UCSD-AML1 (cell line): ENCODE results near the gene EHF.
"Not testable (repeated sequence)": the region's sequence is repeated elsewhere in the genome, so short reads cannot be mapped to it uniquely, and the experiment has no call there.

ENCODE experiments used
- DNase-seq: peaks from one replicate; lab custom pipeline; 2025; ENCODE audit not compliant: unreplicated experiment; lab: John Stamatoyannopoulos, UW

EHF gene

GRCh38 chr11:34620820-34621792 lies at the start of gene EHF:
TSS of gene EHF (plus strand) at chr11:34621093. CDS start at chr11:34642631, 21,538 bp downstream.
- DNase-seq: no peak

DNA sequence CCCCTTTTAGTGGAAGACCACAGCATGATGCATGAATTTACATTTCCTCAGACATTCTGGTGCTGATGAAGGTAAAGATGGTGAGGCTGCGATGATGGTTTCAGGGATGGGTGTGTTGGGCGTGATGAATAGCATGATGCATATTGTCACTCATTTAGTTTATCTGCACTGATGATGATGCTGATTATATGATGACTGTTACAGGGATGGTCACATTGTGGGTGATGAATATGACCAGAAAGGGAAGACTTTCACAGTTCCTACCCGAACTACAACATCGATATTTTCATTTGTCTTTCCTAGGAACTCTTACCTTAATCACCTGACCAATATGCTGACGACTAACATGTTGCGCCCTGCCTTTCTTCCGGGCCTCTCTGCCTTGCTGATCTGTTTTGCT lies 47.4 kb upstream of the EHF start:
- DNase-seq: no peak

DNA sequence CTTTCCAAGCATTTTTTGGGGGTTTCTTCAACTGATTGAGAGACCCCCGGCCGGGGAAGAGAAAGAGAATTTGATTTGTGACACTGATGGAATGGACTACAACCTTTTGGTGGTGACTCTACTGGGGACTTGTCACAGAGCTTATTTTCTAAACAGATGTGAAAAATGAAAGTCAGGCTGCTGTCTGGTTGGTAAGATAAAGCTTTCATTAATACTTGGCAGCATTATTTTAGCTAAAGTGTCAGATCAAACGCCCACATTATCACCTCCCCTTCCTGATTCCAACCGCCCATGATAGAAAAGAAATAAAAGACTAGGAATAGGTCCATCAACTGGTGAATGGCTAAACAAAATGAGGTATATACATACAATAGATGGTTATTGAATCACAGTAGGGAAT lies 45.6 kb upstream of the EHF start:
- no peak for DNase-seq

DNA sequence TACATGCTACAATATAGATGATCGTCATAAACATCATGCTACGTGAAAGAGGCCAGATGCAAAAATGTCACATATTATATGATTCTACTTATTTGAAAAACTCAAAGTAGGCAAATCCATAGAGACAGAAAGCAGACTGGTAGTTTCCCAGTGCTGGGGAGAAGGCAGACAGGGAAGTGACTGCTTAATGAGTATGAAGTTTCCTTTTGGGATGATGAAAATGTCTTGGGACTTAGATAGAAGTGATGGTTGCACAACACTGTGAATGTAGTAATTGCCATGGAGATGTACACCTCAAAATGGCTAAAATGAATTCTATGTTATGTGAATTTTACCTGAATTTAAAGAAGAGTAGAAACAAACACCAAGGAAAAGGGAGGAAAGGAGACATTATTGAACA lies 45.2 kb upstream of the EHF start:
- DNase-seq: no peak

- DNase-seq: no peak
Measured at GRCh38 chr11:34576331-34576730, 44.6 kb upstream of the EHF start.

GRCh38 chr11:34583818-34584217 lies 37.1 kb upstream of the EHF start:
- no peak for DNase-seq

DNA sequence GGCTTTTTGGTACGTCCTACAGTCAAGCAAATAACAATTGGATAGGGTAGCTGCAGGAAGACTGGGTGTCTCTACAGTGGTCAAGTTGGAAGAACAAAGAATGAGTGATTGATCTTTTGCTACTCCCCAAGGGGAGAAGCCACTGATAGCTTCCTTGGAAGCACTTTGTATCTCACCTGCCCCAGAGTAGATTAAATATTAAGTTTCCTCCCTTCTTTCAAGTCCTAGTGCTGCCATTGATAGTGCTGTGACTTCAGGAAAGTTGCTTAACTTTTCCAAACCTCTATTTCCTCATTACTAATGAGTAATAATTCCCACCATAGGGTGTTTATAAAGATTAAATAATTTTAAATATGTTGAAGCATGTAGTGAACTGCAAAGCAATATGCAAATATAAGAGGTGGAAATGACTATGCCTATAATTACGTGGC lies 35.6 kb upstream of the EHF start:
- no peak for DNase-seq

GRCh38 chr11:34585735-34586487 lies 35.0 kb upstream of the EHF start:
- DNase-seq: no peak

DNA sequence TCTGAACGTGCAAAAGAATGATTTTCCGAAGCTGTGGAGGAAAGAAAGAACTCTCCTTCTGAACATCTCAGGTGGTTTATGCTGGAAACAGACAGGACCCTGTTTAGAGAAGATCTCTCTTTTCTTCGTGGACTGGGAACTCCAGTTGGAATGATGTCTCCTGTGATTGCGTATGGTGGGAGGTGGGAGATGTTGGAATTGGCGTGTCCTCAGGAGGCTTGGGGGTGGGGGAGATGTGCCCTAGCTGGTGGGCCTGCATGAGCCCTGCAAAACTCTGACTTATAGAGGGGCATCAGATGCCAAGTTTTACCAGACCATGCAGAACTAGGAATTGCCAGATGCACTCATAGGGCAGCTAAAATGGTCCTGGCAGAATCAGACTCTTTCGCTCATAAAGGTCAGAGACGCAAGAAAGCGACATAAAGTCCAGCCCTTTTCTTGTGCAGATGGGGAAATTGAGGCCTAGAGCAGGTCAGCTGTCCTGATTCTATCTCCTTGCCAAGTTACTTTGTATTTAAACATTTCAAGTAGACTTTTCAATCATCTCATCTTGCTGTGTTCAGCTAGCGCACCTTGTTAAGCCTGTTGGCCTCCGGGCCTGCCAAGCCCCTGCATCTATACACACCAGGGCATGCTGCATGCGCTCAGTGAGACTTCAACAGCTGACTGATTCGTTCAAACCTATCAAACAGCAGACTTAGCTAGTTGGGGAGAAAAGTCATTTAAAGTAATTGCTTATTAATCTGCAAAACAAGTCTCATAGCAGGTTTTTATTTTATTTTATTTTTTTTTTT lies 34.2 kb upstream of the EHF start:
- no peak for DNase-seq

DNA sequence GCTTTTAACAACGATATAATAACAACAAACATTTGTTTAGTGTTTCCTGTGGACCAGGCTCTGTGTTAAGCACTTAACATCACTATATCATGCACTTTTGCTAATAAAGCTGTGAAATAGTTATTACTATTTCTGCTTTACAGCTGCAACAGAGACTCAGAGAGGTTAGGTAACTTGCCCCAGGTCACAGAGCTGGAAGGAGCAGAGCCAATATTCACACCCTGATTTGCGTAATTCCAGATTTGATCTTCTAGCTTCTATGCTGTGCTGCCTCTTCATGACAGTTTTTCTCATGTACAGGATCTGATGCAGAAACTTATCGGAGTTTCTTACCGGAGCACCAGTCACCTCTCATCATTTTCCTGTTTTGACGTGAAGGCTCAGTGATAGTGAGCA lies 33.6 kb upstream of the EHF start:
- no peak for DNase-seq

DNA sequence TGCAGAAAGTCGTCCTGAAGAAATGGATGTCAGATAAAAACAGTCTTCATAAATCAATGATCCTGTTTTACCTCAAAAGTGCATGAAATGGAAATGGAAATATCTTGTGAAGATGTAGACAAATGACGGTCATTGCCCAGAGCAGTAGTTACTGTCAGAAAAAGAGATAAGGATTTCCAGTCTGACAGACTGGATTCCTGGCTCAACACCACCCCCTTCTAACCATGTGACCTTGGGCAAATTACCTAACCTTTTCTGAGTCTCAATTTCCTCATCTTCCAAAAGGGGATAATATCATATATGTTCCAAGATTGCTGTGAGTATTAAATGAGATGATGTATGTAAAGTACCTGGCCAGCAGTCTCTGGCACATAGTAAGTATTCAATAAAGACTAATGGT lies 32.9 kb upstream of the EHF start:
- DNase-seq: no peak

GRCh38 chr11:34588701-34589100 lies 32.2 kb upstream of the EHF start:
- no peak for DNase-seq

- not testable (repeated sequence) for DNase-seq
Measured at GRCh38 chr11:34589177-34589576, 31.7 kb upstream of the EHF start.

DNA sequence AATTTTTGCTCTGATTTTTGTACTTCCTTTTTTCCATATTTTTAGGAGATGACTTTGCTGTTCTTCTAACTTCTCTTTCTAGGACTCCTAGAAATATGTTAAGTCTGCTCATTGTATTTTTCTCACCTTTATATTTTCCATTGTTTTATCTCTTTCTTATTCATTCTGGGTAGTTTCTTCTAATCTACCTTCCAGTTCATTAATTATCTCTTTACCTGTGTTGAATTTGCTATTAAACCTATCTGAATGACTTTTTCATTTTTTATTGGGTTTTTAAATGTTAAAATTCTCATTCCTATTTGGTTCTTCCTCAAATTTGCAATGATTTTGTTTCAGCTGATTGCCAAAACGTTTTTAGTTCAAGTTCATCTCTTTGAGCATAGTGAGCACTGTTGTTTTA lies 27.8 kb upstream of the EHF start:
- no peak for DNase-seq

DNA sequence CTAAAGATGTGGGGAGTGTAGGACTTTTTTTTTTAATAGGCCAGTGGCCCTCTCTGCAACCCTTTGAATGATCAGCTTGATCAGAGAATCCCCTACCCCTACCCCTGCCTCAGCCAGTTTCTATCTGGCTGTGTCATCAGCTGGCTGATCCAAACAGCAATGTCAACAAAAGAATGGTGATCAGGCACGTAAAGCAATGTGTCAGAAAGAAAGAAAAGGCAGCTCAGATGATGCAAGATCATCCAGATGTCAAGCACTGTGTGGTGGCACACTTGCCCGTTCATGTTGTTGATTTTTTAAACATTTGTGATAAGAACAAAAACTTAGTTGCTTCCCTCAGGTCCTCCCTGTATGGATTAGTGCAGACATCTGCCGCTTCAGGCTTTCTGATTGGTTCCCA lies 26.3 kb upstream of the EHF start:
- no peak for DNase-seq

GRCh38 chr11:34595391-34595790 lies 25.5 kb upstream of the EHF start:
- DNase-seq: no peak

DNA sequence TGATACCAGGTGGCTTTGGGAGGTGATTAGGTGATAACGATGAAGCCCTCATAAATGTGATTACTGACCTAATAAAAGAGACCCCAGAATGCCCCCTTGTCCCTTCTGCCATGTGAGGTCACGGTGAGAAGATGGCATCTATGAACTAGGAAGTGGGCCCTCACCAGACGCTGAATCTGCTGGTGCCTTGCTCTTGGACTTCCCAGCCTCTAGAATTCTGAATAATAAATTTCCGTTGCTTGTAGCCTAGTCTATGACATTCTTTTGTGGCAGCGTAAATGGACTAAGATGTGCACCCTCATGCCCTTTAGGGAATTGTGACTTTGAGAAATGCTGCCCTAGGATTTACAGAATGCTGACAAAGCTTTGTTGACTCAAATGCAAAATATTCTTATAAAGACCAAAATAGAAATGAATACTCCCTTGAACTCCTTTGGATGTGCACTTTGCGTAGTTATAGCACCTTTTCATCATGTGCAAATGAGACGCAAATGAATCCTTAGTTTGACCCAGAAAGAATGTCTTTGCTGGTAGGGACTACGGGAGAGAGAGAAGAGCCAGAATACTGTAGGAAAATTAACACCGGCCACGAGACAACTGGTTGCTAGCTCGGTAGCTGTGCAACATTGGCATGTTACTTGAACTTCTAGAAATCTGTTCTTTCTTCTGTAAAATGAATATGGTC lies 24.8 kb upstream of the EHF start:
- no peak for DNase-seq

DNA sequence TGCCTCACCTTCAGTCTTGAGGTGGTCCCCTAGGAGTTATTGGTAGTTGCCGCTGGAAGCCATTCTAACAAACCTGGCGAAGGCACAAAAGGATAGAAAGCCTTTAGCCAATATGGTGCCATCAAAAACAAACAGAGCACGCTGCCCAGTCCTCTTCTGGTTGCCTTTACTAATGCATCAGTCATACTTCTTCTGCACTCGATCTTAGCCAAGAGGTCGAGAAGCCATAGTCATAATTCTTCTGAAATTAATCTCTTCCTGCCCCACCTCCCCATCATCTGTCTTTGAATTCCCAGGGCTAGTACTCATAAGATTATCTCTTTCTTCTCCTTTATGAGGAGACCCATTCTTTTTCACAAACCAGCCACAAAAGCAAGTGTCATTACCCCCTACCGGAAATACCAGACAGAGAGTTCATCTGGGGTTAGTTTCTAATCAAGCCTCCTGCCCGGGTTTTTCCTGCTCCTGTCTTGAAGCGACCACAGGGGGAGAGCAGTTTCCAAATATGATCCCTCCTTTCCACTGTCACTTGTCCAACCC lies 21.4 kb upstream of the EHF start:
- DNase-seq: no peak

- no peak for DNase-seq
Measured at GRCh38 chr11:34600339-34601084, 20.4 kb upstream of the EHF start.

GRCh38 chr11:34601085-34601444 lies 19.8 kb upstream of the EHF start:
- no peak for DNase-seq
